Suprapubic skin (tissue), 4 donors: ENCODE measurements around the gene CCL19. TPM values are rescaled to one million over a fixed set of nuclear protein-coding genes. Genes with fewer than 3 reads are reported as not detected.
"Not testable (repeated sequence)": the region's sequence is repeated elsewhere in the genome, so short reads cannot be mapped to it uniquely, and the experiment has no call there.

Experiments
- DNase-seq, 2 donors: peaks; one replicate each; pipeline ENCODE4 v3.0.0-alpha.2; 2019; ENCODE audit warnings: low spot score in 2 of 2
- H3K27ac ChIP-seq: fragments of 200-600 bp; sonication (generic); one replicate; pipeline ENCODE4 v1.5.1; 2019
- H3K27me3 ChIP-seq: fragments of 200-600 bp; sonication (generic); one replicate; pipeline ENCODE4 v1.5.1; 2019
- H3K36me3 ChIP-seq: fragments of 200-600 bp; sonication (generic); one replicate; pipeline ENCODE4 v1.5.1; 2019
- H3K4me1 ChIP-seq: fragments of 200-600 bp; sonication (generic); one replicate; pipeline ENCODE4 v1.5.1; 2019
- H3K4me3 ChIP-seq: fragments of 200-600 bp; sonication (generic); one replicate; pipeline ENCODE4 v1.5.1; 2019; ENCODE audit warnings: mild to moderate bottlenecking
- H3K9me3 ChIP-seq: fragments of 200-600 bp; sonication (generic); one replicate; pipeline ENCODE4 v1.5.1; 2019
- EP300 ChIP-seq: sonication (generic); formaldehyde crosslinking; IDR thresholded peaks from one replicate; pipeline ENCODE4 v1.6.1; 2017; ENCODE audit warnings: antibody characterized with exemption
- POLR2A ChIP-seq, 2 donors: fragments of 450-650 bp; IDR thresholded peaks; one replicate each; pipeline ENCODE4 v1.6.1; 2017; ENCODE audit warnings: antibody characterized with exemption in 2 of 2, mild to moderate bottlenecking in 2 of 2, moderate library complexity in 2 of 2
- POLR2AphosphoS5 ChIP-seq, 3 donors: sonication (generic); formaldehyde crosslinking; IDR thresholded peaks; one replicate each; pipeline ENCODE4 v1.6.1; 2017; ENCODE audit warnings: antibody characterized with exemption in 3 of 3
- WGBS: methylation state at CpG from one replicate; pipeline ENCODE4 v1.1.5; 2018; 5-methylcytosine and 5-hydroxymethylcytosine counted together
- total RNA-seq, 4 donors: library from RNA; depleted of rRNA; stranded (reverse); fragments of >200 nt; gene quantifications; one replicate each; pipeline ENCODE4 v1.1.0, GENCODE V29; 2016
- TF ChIP-seq, protein P1 (sequence below), 2 donors: fragments of 200-600 bp in 1 of 2; fragments of 450-650 bp in 1 of 2; sonication (generic) in 1 of 2; IDR thresholded peaks; one replicate each; pipeline ENCODE4 v1.5.1; 2016 to 2019; ENCODE audit warnings: antibody characterized with exemption in 2 of 2, mild to moderate bottlenecking in 1 of 2, moderate library complexity in 1 of 2

Gene CCL19
- total RNA-seq, result 1 to 10 TPM; 1.3 to 5.4 (median 3.3) TPM

DNA sequence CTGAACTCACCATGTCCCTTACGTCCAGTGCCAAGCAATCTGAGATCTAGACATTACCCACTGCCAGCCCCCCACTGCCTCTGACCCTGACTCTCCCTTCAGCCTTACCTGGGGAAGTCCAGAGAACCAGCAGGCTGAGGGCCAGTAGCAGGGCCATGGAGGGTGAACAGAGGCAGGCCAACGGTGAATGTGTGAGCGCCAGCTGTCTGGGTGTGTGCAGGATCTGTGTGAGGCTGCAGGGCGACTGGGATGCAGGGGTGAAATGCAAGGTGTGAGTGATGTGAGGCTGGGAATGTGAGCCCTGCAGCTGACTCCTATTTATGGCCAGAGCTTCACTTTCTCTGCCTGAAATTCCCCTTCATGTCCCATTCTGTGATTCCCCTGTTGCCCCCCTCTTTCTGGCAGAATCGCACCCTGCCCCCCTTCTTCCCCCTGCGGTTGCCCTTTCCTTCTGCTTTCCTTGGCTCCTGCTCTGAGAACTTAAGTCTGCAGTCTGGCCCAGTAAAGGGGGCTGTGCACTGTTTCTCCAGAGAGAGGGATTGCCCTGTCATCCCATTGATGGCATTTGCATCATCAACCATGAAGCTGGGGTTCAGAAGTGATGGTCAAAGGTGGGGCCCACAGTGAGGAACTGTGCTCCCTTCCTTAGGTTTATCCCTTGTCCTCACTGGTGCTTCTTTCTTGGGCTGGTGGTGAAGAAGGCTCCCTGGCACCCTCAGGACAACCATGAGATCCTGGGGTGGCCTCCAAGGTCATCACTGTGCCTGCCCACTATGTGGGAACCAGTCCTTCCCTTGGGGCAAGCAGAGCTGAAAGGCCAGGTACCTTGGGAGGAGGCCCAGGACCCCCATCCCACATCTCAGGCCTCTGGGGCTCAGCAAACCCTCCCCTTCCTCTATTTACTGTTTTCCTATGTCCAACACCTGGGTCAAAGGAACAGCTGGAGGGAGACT is at the start of gene CCL19:
Gene CCL19, minus strand, starts transcription at position 294 of the 953 bp plus-strand sequence. Its CDS starts 137 bp downstream, at position 157.
- no peaks in the 10 kb centered on the region for H3K36me3 ChIP-seq
- no peaks in the 10 kb centered on the region for H3K9me3 ChIP-seq
- no peak within 1 kb of the TSS for H3K27ac ChIP-seq
- DNase-seq, result no peak
- TF ChIP-seq POLR2AphosphoS5 (IDR thresholded peaks at IDR 0.05), result no peak
- no peak for TF ChIP-seq EP300
- TF ChIP-seq, protein P1, sequence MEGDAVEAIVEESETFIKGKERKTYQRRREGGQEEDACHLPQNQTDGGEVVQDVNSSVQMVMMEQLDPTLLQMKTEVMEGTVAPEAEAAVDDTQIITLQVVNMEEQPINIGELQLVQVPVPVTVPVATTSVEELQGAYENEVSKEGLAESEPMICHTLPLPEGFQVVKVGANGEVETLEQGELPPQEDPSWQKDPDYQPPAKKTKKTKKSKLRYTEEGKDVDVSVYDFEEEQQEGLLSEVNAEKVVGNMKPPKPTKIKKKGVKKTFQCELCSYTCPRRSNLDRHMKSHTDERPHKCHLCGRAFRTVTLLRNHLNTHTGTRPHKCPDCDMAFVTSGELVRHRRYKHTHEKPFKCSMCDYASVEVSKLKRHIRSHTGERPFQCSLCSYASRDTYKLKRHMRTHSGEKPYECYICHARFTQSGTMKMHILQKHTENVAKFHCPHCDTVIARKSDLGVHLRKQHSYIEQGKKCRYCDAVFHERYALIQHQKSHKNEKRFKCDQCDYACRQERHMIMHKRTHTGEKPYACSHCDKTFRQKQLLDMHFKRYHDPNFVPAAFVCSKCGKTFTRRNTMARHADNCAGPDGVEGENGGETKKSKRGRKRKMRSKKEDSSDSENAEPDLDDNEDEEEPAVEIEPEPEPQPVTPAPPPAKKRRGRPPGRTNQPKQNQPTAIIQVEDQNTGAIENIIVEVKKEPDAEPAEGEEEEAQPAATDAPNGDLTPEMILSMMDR (IDR thresholded peaks at IDR 0.05), result no peak
- no peak for TF ChIP-seq POLR2A (IDR thresholded peaks at IDR 0.05)
- no peak within 1 kb of the TSS for H3K4me3 ChIP-seq
- peaks cover 10% of the 10 kb centered on the region for H3K4me1 ChIP-seq
- WGBS, result 42% methylated on average over 6 of the region's 6 CpGs
- no peaks in the 10 kb centered on the region for H3K27me3 ChIP-seq

DNA sequence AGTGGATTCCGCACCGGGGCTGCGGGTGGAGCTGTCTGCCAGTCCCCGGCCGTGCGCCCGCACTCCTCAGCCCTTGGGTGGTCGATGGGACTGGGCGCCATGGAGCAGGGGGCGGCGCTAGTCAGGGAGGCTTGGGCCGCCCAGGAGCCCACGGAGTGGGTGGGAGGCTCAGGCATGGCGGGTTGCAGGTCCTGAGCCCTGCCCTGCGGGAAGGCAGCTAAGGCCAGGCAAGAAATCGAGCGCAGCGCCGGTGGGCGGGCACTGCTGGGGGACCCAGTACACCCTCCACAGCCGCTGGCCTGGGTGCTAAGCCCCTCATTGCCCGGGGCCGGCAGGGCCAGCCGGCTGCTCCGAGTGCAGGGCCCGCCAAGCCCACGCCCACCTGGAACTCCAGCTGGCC is 49.1 kb upstream of the CCL19 start:
- H3K27ac ChIP-seq, DNase-seq, H3K4me3 ChIP-seq, H3K9me3 ChIP-seq, H3K4me1 ChIP-seq, H3K36me3 ChIP-seq, H3K27me3 ChIP-seq: not testable (repeated sequence)
- 89% methylated on average over 15 of the region's 27 CpGs for WGBS

DNA sequence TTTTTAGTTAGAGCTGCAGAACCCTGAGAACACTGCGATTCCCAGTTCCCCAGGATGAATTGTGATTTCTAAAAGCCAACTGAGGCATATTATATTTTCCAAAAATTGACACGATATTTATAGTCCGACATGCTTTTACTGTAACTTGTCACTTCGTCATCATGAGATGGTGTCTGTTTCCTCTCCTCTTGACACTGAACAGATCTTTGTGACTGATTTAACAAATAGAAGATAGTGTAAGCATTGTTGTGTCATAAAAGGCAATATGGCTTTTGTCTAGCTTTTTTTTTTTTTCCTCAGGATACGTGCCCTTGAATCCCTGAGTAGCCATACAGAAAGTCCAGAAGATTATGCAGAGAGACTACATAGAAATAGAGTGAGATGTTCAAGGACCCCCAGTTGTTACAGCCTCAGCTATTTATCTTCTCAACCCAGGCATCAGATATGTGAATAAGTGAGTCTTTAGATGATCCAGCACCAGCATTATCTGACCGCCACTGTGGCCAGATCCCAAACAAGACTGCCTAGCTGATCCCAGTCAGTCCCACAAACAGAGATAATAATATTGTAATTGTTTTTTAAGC is 46.7 kb upstream of the CCL19 start:
- no peak for TF ChIP-seq POLR2AphosphoS5 (IDR thresholded peaks at IDR 0.05)
- no peak for TF ChIP-seq POLR2A (IDR thresholded peaks at IDR 0.05)
- no peak for TF ChIP-seq EP300
- TF ChIP-seq, protein P1 (IDR thresholded peaks at IDR 0.05), result no peak
- H3K36me3 ChIP-seq, result no peaks in the 10 kb centered on the region
- H3K4me1 ChIP-seq, result no peaks in the 10 kb centered on the region
- no peaks in the 10 kb centered on the region for H3K27me3 ChIP-seq
- no peak for DNase-seq
- no peaks in the 10 kb centered on the region for H3K9me3 ChIP-seq
- no peak overlapping the region for H3K27ac ChIP-seq
- WGBS, result 72% methylated on average over 6 of the region's 6 CpGs
- no peak overlapping the region for H3K4me3 ChIP-seq

DNA sequence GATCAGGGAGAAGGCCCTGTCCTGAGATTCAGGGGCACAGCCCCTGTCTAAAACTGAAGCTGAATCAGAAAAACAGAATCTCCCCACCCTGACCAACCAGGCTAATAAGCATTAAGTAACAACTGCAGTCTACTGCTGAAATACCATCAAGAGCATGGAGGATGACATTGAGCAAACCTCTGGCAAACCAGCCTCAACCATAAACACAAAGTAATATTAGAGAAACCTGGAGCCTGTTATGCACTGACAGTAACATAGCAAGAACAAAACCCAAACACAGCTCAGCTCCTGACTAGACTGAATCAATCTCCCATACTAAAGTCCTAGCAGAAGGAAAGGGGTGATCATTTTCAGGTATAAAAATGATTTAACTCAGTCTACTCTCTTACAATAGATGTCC is 43.6 kb upstream of the CCL19 start:
- DNase-seq, result no peak
- H3K9me3 ChIP-seq, result no peaks in the 10 kb centered on the region
- no peak overlapping the region for H3K27ac ChIP-seq
- H3K4me3 ChIP-seq, result no peak overlapping the region
- TF ChIP-seq, protein P1 (IDR thresholded peaks at IDR 0.05), result no peak
- no peak for TF ChIP-seq EP300
- TF ChIP-seq POLR2A (IDR thresholded peaks at IDR 0.05), result no peak
- no peaks in the 10 kb centered on the region for H3K4me1 ChIP-seq
- no peaks in the 10 kb centered on the region for H3K36me3 ChIP-seq
- no peaks in the 10 kb centered on the region for H3K27me3 ChIP-seq

DNA sequence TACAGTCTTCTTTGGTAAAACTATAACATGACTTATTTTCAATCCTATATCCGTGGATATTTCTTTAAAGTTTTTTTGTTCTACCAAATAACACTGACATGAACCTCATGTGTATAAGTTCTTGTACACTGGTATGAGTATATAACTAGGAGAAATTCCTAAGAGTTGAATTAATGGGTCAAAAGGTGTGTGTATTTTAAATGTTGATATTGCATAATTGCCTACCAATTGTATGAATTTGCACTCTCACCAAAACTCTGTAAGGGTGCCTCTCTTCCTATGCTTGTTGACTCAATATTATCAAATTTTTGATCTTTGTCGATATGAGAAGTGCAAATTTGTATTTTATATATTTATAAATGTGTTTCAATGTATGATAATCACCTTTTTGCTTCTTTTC is 41.8 kb upstream of the CCL19 start:
- WGBS, result 88% methylated on average over 2 of the region's 2 CpGs
- no peak overlapping the region for H3K27ac ChIP-seq
- H3K36me3 ChIP-seq, result no peaks in the 10 kb centered on the region
- TF ChIP-seq POLR2AphosphoS5 (IDR thresholded peaks at IDR 0.05) (no peak), EP300 (no peak), POLR2A (IDR thresholded peaks at IDR 0.05) (no peak)
- TF ChIP-seq, protein P1 (IDR thresholded peaks at IDR 0.05), result no peak
- DNase-seq, result no peak
- no peaks in the 10 kb centered on the region for H3K27me3 ChIP-seq
- no peak overlapping the region for H3K4me3 ChIP-seq
- H3K4me1 ChIP-seq, result no peaks in the 10 kb centered on the region
- H3K9me3 ChIP-seq, result no peaks in the 10 kb centered on the region
